NT2/D1 (cell line): ENCODE results near the gene POPDC3.

Experiments used
- DNase-seq: peaks from one replicate; pipeline ENCODE4 v3.0.0-alpha.2; 2011; ENCODE audit warnings: low read depth, low spot score
- H3K27me3 ChIP-seq: 2 replicates; pipeline ENCODE4 v1.6.0; 2011; ENCODE audit warnings: mild to moderate bottlenecking; ENCODE audit not compliant: insufficient read length, insufficient read depth
- H3K36me3 ChIP-seq: 2 replicates; pipeline ENCODE4 v1.6.1; 2011; ENCODE audit warnings: mild to moderate bottlenecking, low read length, mixed read lengths; ENCODE audit not compliant: insufficient read depth, insufficient read length
- H3K4me1 ChIP-seq: 2 replicates; pipeline ENCODE4 v1.5.1; 2011; ENCODE audit not compliant: insufficient read depth, insufficient read length
- H3K4me3 ChIP-seq: 2 replicates; pipeline ENCODE4 v1.5.1; 2011; ENCODE audit warnings: low read depth; ENCODE audit not compliant: insufficient read length
- H3K9ac ChIP-seq: 2 replicates; pipeline ENCODE4 v1.6.0; 2011; ENCODE audit warnings: low read depth; ENCODE audit not compliant: insufficient read length
- H3K9me3 ChIP-seq: 2 replicates; pipeline ENCODE4 v1.5.1; 2011; ENCODE audit warnings: mild to moderate bottlenecking, low read length; ENCODE audit not compliant: insufficient read depth
- SUZ12 ChIP-seq: IDR thresholded peaks from 2 replicates; pipeline ENCODE4 v1.6.1; 2011; ENCODE audit not compliant: insufficient read length, insufficient read depth; ENCODE audit errors: extremely low read depth
- YY1 ChIP-seq: IDR thresholded peaks from 2 replicates; pipeline ENCODE4 v1.6.1; 2011; ENCODE audit not compliant: insufficient read length, insufficient read depth
- ZNF274 ChIP-seq: IDR thresholded peaks from 2 replicates; pipeline ENCODE4 v1.6.1; 2011; ENCODE audit warnings: mild to moderate bottlenecking, low read depth, low read length

The POPDC3 gene

DNA sequence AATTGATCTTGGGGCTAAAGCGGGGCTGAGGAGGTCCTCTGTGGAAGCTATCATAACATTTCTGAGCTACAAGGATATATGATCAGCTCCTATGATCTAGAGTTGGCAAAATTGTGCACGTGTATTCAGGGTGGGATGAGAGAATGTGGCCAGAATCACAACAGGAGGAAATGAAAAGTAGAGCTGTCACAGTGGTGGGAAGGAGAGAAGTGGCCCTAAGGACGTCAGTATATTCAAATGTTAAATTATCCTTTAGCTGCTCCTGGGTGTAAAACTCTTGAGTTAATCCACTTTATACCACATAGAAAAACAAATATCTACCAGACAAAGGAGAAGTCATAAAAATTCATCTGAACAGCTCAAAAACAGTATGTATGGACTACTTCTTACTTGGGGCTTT, 14.8 kb upstream of the POPDC3 start:
- Histone ChIP-seq H3K9me3 (no peaks in the 10 kb centered on the region), H3K4me3 (no peak overlapping the region), H3K36me3 (no peaks in the 10 kb centered on the region), H3K9ac (no peak overlapping the region), H3K27me3 (no peaks in the 10 kb centered on the region), H3K4me1 (no peaks in the 10 kb centered on the region)
- TF ChIP-seq ZNF274 (no peak), SUZ12 (no peak), YY1 (no peak)
- no peak for DNase-seq

DNA sequence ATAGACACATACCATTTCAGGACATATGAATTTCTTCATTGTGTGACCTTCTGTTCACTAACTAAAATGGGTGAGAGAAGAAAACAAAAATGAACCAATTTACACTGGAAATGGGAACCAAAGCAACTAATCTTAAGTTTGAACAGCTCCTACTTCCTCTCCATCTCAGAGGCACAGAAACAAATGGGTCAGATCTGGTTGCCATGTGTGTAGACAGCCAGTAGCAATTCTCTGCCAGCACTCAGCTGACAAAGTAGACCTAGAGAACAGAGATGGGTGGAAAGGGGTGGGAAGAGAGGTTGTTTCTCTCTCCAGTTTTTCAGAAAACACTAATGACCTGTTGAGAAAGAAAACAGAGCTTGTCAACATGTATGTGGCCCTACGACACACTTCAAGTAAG, 14.3 kb upstream of the POPDC3 start:
- Histone ChIP-seq H3K27me3 (no peaks in the 10 kb centered on the region), H3K36me3 (no peaks in the 10 kb centered on the region), H3K9me3 (no peaks in the 10 kb centered on the region), H3K9ac (no peak overlapping the region), H3K4me1 (no peaks in the 10 kb centered on the region), H3K4me3 (no peak overlapping the region)
- no peak for DNase-seq
- TF ChIP-seq SUZ12 (no peak), YY1 (no peak), ZNF274 (no peak)

DNA sequence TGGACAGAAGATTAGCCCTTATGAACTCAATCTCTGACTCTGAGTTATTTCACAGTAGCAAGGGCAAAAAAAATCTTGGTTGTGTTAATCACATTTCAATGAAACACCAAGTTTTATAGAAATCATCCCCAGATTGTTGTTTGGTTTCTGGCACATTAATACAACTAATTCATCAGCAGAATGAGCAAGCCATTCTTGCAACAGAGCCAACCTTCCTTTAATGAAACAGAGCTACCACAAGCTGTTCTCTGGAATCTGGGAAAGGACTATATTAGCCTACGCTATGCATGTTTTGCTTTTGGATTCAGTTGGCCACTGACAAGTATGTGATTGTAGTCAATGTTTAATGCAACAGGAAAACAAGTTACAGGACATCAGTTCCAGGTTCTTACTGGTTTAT, 13.8 kb upstream of the POPDC3 start:
- DNase-seq, result no peak
- H3K9ac ChIP-seq, result no peak overlapping the region
- no peak overlapping the region for H3K4me3 ChIP-seq
- TF ChIP-seq YY1 (no peak), ZNF274 (no peak), SUZ12 (no peak)
- no peaks in the 10 kb centered on the region for H3K9me3 ChIP-seq
- no peaks in the 10 kb centered on the region for H3K27me3 ChIP-seq
- H3K36me3 ChIP-seq, result no peaks in the 10 kb centered on the region
- no peaks in the 10 kb centered on the region for H3K4me1 ChIP-seq

DNA sequence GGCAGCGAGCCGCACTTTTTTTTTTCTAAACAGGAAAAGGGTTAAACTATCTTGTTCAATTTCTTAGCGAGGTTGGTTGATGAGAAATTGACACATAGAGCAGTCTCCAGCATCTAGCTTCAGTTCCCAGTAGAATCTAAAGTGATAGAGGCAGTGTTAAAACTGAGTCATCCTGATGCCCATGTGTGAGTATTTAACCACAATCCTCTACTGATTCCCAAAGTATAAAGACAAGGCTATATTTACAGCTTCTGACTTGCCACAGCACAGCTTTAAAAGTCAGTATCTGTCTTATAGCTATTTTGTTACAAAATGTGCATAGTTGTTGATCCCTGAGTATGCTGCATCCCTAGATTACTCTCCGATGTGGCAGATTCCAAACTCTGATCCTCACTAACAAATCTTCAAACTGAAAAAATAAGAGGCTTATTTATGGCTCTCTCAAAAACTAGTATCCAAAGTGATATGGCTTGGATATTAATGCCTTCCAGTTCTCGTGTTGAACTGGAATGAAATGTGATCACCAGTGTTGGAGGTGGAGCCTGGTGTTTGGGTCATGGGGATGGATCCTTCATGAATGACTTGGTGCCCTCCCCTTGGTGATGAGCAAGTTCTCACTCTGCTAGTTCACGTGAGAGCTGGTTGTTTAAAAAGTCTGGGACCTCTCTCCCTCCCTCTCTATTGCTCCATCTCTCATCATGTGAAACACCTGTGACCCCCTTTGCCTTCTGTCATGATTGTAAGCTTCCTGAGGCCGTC, 13.1 kb upstream of the POPDC3 start:
- Histone ChIP-seq H3K4me3 (no peak overlapping the region), H3K9me3 (no peaks in the 10 kb centered on the region), H3K36me3 (no peaks in the 10 kb centered on the region), H3K27me3 (no peaks in the 10 kb centered on the region), H3K4me1 (no peaks in the 10 kb centered on the region), H3K9ac (no peak overlapping the region)
- TF ChIP-seq SUZ12, result no peak
- TF ChIP-seq YY1, result no peak
- TF ChIP-seq ZNF274, result no peak
- no peak for DNase-seq

DNA sequence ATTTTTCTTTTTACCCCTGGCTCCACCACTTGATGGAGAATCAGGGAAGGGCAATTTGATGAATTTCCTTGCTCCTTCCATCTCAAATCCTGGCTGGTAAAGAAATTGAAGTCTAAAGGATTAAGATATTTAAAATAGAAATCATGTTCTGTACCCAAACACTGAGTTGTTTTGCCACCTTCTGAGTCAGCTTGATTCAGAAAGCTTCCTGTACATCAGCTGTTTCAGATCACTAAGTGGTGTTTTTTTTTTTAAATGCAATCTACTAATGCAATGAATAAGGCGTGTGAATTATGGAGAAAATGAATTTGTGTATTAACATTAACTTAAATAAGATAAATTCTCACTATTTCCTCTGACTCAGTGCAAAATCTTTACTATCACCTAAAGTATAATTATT, 11.5 kb upstream of the POPDC3 start:
- TF ChIP-seq ZNF274 (no peak), SUZ12 (no peak), YY1 (no peak)
- Histone ChIP-seq H3K4me3 (no peak overlapping the region), H3K36me3 (no peaks in the 10 kb centered on the region), H3K9me3 (no peaks in the 10 kb centered on the region), H3K9ac (no peak overlapping the region), H3K27me3 (no peaks in the 10 kb centered on the region), H3K4me1 (no peaks in the 10 kb centered on the region)
- no peak for DNase-seq

DNA sequence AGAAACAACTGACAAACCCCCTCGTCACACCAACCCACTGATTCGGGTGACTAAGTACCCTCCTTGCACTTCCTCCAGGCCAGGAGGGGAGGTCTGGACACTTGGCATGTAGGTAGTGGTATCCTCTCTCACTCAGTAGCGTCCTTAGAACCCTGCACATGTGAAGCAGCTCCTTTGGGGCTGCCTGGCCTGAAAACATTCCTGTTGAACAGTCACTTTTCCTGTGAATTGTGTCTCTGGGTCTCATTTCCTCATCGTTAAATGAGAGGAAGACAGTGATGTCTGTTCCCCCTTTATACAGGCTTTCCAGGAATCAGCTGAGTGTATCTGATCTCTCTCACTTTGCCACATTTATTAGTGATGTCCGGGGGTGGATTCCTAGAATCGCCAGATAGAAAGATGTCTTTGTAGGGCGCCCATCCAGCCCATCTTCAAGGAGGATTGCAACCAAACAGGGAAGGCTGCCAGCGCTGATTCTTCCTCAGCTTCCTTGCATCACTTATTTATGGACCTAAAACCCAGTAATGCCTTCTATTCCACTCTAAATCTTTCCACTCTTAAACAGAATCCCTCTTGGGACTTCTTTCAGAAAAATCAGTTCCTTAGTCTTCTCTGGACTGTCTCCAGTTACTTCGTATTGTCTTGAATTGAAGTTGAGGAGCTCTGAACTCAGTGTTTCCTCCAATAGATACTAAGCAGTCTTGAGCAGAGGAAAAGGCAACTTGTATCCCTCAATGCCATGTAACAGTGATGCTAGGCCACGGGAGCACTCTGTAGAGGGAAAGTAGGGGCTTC, 9.4 kb upstream of the POPDC3 start:
- no peak overlapping the region for H3K4me3 ChIP-seq
- DNase-seq, result no peak
- H3K36me3 ChIP-seq, result no peaks in the 10 kb centered on the region
- no peaks in the 10 kb centered on the region for H3K9me3 ChIP-seq
- H3K4me1 ChIP-seq, result no peaks in the 10 kb centered on the region
- TF ChIP-seq YY1 (no peak), ZNF274 (no peak), SUZ12 (no peak)
- H3K9ac ChIP-seq, result no peak overlapping the region
- no peaks in the 10 kb centered on the region for H3K27me3 ChIP-seq

DNA sequence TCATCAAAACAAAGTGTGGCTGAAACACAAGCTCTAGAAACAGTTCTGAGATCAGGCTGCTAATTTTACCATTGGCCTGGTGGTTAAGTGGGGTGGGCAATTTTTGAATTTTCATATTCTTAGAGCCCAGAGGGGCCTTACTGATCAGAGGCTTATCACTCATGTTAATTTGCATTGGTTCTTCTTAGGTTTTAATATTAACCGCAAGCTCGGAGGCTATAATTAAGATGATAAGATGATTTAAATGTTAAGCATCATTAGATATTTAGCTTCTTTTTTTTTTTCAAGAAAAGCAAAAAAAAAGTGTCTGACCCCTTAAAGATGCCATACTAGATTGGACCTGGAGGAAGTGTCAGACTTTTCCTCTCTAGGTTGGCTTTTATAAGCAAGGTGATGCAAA, 8.4 kb upstream of the POPDC3 start:
- H3K4me1 ChIP-seq, result no peaks in the 10 kb centered on the region

More for the DNA sequence above, 8.4 kb upstream of the POPDC3 start:
- Histone ChIP-seq H3K27me3 (no peaks in the 10 kb centered on the region), H3K36me3 (no peaks in the 10 kb centered on the region), H3K9me3 (no peaks in the 10 kb centered on the region), H3K9ac (no peak overlapping the region), H3K4me3 (no peak overlapping the region)
- no peak for TF ChIP-seq SUZ12
- TF ChIP-seq YY1, result no peak
- no peak for TF ChIP-seq ZNF274
- DNase-seq, result no peak
